ENCODE measurements around the gene MESD.

Gene MESD

DNA sequence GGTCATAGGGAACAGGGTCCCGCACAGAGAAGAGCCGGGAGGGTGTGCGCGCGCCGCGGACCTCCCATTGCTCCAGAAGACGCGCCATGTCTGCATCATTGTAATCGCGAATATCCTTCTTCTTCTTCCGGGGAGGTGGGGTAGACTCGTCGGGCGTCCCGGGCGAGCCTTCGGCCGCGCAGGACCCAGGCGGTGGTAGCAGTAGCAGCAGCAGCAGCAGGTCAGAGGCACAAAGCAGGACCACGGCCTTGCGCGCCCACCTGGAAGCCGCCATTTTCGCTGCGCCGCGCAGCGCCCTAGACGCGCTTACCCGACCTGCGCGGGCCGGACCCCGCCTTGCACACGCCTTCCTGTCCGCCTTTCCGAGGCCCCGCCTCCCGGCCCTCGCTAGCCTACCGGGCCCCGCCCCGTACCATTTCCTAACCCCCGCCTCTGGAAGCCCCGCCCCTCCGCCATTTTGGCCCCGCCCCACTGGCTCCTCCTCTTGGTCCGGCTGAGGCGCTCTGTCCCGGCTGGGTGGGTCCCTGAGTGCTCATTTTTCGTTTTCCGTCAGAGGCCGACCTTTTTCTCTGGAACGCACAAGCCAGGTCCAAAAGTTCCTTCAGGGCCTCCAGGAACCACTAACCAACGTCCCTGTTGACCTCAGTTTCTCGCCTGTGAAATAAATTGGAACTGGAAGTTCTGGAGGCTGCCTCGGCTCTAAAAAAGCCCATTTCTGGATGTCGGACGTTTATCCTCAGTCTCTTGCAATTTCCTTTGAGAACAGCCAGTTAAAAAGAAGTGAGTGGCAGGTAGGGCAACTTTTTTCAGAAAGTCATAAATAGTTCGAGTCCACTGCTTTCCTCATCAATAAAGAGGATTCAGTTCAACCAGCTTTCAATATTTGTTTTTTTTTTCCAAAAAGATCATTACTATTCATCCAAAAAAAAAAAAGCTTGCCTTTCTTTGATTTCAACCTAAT lies at the start of gene MESD:
Gene MESD (minus strand): TSS at position 302 of the 961 bp plus-strand sequence. CDS start 28 bp downstream, at position 274.
- Histone ChIP-seq H3K79me2 (ENCODE audit: low read length) (peaks cover 48% of the 10 kb centered on the region), H3K9ac (ENCODE audit: low read length) (peak within 1 kb of the TSS; percentile 99), H4K20me1 (ENCODE audit: insufficient read depth, low read length) (peaks cover 32% of the 10 kb centered on the region), H2AFZ (ENCODE audit: low read depth, low read length) (peak within 1 kb of the TSS; percentile 93), H3K27me3 (ENCODE audit: low read depth, low read length) (no peaks in the 10 kb centered on the region), H3K4me2 (ENCODE audit: low read length) (peak within 1 kb of the TSS; percentile 99), H3K4me3 (ENCODE audit: low read length) (peak within 1 kb of the TSS; percentile 99), H3K4me1 (ENCODE audit: low read length) (peaks cover 46% of the 10 kb centered on the region), H3K9me3 (ENCODE audit: insufficient read depth, low read length) (no peaks in the 10 kb centered on the region), H3K27ac (ENCODE audit: low read length) (peak within 1 kb of the TSS; percentile 58), H3K36me3 (replicated peaks; ENCODE audit: low read depth, low read length) (peaks cover 22% of the 10 kb centered on the region)
- TF ChIP-seq, protein P1, sequence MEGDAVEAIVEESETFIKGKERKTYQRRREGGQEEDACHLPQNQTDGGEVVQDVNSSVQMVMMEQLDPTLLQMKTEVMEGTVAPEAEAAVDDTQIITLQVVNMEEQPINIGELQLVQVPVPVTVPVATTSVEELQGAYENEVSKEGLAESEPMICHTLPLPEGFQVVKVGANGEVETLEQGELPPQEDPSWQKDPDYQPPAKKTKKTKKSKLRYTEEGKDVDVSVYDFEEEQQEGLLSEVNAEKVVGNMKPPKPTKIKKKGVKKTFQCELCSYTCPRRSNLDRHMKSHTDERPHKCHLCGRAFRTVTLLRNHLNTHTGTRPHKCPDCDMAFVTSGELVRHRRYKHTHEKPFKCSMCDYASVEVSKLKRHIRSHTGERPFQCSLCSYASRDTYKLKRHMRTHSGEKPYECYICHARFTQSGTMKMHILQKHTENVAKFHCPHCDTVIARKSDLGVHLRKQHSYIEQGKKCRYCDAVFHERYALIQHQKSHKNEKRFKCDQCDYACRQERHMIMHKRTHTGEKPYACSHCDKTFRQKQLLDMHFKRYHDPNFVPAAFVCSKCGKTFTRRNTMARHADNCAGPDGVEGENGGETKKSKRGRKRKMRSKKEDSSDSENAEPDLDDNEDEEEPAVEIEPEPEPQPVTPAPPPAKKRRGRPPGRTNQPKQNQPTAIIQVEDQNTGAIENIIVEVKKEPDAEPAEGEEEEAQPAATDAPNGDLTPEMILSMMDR (IDR thresholded peaks at IDR 0.05; ENCODE audit: low read depth, low read length): no peak
- TF ChIP-seq EZH2phosphoT487 (IDR thresholded peaks at IDR 0.05; ENCODE audit: low read depth): no peak

DNA sequence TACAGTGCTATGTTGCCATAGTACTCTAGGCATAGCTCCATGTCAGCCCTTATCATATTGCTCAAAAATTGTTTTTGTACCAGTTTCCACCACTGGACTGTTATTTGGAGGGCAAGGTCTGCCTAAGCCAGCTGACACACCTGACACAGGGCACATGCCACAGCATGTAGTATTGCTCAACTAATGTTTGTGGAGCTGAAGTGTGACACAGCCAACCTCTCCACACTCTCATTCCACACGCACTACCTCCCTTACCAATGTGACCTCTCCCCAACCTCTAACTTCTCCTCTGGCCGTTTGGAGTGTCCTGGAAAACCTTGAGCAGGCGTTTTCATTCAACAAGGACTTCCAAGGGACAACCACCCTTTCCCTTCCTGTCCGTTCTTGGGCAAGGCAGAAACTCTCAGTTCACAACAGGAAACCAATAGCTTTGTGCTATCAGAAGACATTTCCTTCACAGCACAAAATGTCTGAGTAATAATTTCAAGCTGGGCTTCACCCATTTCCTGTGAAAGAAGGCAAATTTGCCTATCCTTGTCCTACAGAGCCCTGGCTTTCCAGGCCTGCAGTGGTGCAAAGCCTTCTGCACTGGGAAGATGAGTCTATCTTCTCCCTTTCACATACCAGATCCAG lies 49.5 kb upstream of the MESD start:
- Histone ChIP-seq H3K79me2 (ENCODE audit: low read length) (no peaks in the 10 kb centered on the region), H3K9me3 (ENCODE audit: insufficient read depth, low read length) (no peaks in the 10 kb centered on the region), H4K20me1 (ENCODE audit: insufficient read depth, low read length) (no peaks in the 10 kb centered on the region), H3K4me2 (ENCODE audit: low read length) (no peak overlapping the region), H3K9ac (ENCODE audit: low read length) (no peak overlapping the region), H3K4me1 (ENCODE audit: low read length) (no peaks in the 10 kb centered on the region), H3K27me3 (ENCODE audit: low read depth, low read length) (no peaks in the 10 kb centered on the region), H3K27ac (ENCODE audit: low read length) (no peak overlapping the region), H3K4me3 (ENCODE audit: low read length) (no peak overlapping the region), H3K36me3 (replicated peaks; ENCODE audit: low read depth, low read length) (no peaks in the 10 kb centered on the region), H2AFZ (ENCODE audit: low read depth, low read length) (no peak overlapping the region)
- no peak for TF ChIP-seq EZH2phosphoT487 (IDR thresholded peaks at IDR 0.05; ENCODE audit: low read depth)
- TF ChIP-seq, protein P1 (IDR thresholded peaks at IDR 0.05; ENCODE audit: low read depth, low read length): no peak

DNA sequence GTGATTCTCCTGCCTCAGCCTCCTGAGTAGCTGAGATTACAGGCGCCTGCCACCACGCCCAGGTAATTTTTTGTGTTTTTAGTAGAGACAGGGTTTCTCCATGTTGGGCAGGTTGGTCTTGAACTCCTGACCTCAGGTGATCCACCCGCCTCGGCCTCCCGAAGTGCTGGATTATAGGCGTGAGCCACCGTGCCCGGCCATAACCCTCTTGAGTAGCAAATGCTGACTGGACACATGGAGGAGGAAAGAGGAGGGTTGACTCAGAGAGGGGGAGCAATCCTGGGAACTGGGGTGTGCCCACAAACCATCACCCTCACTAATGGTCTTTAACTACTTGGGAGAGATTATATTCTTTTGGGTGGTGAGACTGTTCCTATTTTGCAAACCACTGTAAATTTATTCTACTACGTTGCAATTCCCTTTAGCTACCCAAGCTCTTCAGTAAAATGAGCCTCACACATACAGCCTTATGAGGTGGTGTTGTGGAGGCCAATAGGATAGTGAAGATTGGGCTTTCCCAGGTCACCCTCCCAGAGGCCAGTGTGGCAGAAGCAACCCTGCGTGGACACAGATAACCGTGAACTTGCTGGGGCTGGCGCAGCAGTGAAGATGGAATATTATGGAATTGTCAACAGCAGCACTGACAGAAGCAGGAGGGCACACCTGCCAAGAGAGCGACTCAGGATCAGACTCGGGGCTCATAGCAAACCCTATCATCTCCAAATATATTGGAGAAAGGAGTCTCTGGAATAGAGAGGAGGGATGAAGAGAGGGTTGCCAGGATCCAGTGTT lies 48.5 kb upstream of the MESD start:
- Histone ChIP-seq H3K9ac (ENCODE audit: low read length) (no peak overlapping the region), H3K27ac (ENCODE audit: low read length) (no peak overlapping the region), H3K9me3 (ENCODE audit: insufficient read depth, low read length) (no peaks in the 10 kb centered on the region), H3K4me2 (ENCODE audit: low read length) (no peak overlapping the region), H3K79me2 (ENCODE audit: low read length) (no peaks in the 10 kb centered on the region), H3K36me3 (replicated peaks; ENCODE audit: low read depth, low read length) (no peaks in the 10 kb centered on the region), H3K27me3 (ENCODE audit: low read depth, low read length) (no peaks in the 10 kb centered on the region), H2AFZ (ENCODE audit: low read depth, low read length) (no peak overlapping the region), H4K20me1 (ENCODE audit: insufficient read depth, low read length) (no peaks in the 10 kb centered on the region), H3K4me1 (ENCODE audit: low read length) (no peaks in the 10 kb centered on the region), H3K4me3 (ENCODE audit: low read length) (no peak overlapping the region)
- no peak for TF ChIP-seq EZH2phosphoT487 (IDR thresholded peaks at IDR 0.05; ENCODE audit: low read depth)
- TF ChIP-seq, protein P1 (IDR thresholded peaks at IDR 0.05; ENCODE audit: low read depth, low read length): no peak
